Measurements from ENCODE around the gene RNF212.
A peak's percentile ranks its signal among the peaks of the same experiment; 100 is the strongest.

Gene RNF212

DNA sequence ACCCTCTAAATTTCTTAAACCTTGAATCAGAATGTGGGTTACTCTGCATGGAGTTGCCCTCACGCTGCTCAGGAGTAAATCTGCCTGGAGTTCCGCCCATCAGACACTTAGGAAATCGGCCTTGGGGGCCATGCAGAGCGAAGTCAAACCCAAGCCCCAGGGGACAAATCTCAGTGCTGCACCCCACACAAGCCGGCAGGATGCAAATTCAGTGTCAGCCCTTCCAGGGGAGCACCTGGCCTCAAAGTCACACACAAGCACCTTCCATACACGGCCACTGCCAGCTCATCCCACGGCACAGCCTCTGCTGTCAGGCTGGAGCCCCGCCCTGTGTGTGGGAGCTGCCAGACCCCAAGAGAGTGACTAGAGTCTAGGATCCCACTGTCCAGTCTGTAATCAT lies 27.4 kb downstream of the RNF212 start:
- no peak for DNase-seq

DNA sequence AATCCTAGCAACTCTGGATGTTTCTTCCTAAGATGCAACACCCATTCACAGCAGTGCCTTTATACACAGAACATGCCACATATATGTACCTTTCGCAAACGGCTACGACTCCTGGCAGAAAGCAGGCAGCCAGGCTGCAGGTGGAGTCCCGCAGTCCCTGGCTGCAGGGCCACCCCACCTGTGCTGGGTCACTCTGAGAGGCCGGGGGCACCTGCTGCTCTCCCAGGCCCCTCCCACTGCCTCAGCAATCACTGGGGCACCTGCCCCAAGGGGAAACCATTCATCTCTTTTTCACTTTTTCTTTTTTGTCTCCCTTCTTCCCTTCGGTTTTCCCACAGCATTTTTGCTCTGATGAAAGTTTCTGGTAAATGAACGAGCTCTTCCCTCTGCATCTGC lies 28.0 kb downstream of the RNF212 start:
- no peak for DNase-seq

DNA sequence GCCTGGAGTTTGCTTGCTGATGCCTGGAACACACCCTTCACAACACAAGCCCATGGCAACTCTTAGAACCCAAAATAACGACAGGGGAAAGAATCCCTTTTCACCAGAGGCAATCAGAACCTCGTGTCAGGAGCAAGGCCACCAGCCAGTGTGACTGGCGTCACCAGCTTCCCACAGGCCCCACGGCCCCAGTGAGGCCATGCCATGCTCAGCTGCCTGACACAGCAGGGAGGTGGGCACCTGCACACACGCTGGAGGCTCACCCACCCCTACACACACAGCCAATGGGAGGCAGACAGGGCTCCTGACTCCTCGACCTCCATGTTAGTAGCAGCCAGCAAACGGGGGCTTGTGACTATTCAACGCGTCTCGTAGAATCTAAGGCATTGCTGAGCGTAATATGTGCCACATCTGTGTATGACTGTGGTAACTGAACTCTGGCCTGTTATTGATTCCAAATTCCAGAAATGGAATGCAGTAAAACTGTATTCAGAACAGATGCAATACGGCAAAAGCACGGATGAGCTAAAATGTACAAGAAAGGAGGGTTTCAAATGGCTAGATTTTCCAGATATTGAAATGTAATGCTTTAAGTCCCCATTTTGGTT lies 28.5 kb downstream of the RNF212 start:
- DNase-seq, result no peak

DNA sequence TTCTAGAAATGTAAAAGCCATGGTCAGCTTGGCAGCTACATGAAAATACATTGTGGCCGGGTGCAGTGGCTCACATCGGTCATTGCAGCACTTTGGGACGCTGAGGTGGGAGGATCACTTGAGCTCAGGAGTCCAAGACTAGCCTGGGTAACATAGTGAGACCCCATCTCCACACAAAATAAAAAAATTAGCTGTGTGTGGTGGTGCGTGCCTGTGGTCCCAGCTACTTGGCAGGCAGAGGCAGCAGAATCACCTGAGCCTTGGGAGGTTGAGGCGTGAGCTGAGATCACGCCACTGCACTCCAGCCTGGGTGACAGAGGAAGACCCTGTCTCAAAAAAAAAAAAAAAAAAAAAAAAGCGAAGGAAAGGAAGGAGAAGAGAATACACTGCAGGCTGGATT lies 29.0 kb downstream of the RNF212 start:
- no peak for DNase-seq

DNA sequence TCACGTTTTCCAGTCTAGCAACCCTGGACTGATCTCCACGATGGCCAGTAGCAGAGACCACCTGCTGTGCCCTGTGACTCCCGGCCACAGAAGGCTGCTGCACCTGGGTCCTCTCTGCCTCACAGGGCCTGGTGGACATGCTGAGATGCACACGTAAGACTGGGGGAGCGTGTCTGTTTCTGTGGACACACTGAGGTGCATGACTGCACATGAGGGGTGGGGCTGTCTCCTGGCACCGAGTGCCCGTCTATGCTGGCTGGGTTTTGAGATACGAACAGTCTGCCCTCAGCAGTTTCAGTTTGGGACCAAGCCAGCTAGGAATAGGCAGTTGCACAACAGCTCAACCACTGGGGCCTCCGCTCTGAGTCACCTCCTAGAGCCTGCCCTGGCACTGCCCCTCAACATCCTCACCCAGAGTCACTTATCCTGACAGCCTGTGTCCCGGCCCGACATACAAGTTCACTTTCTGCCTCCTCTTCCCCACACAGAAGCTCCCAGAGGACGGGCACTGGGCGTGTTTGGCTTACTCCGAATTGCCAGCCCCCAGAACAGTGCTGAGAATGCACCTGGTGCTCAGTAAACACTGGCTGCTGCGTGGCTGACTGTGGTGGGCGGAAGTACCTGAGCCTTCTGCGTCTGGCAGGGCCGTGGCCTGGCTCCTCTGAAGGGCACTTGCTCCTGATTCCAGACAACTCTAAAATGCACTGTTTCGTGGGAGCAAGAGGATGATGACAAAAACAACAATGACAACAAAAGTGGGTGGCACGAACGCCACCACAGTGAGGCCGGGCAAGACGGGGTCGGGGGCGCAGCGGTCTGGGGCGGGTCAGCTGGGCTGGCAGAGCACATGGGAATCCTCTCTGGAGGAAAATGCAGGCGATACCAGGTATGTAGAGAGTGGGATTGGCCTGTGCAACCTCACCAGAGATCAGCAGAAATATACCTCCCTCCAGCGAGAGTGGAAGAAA lies 30.9 kb downstream of the RNF212 start:
- no peak for DNase-seq

DNA sequence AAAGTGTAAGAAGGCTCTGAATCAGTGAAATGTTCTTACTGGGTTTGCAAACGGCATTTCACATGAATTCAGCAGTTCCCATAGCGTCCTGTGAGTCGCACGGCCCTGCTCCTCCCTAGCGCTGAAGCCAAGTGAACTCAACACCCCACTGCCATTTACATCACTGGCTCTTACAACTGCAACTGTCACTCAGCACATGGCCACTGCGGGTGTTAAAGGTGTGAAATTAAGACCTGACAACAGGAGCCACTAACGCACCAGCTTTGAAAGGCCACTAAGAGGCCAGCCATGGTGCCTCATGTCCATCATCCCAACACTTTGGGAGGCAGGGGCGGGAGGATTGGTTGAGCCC lies 31.7 kb downstream of the RNF212 start:
- DNase-seq, result no peak

DNA sequence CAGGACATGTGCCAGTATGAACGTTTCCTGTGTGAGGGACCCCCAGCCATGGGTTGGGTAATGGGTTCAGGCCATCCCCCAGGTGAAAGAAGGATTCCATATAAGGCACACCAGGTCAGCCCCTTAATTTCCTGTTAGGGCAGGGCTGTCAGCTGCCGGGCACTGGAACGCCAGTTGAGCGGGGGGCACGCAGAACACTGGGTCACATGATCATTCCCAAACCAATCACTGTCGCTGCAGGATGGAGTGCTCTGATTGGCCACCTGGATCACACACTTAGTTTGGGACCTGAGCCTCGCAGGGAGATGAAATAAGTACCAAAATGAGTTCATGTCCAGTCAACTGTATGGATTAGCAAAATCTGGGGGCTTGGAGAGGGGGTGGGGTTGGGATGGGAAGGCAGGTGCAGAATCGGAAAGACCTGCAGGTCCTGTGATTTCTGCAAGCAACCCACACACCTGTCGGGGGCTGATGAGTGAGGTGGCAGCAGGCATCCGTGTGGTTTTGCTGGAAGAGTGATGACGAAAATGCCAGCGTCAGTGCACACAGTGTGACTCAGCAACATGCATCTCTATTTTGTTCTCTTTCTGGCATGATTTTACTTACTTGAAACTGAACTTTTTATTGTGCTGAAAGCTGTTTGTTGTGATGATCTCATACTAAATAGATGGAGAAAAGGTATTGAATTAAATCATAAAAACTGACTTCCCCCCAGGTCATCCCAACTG lies 32.2 kb downstream of the RNF212 start:
- DNase-seq, result no peak

DNA sequence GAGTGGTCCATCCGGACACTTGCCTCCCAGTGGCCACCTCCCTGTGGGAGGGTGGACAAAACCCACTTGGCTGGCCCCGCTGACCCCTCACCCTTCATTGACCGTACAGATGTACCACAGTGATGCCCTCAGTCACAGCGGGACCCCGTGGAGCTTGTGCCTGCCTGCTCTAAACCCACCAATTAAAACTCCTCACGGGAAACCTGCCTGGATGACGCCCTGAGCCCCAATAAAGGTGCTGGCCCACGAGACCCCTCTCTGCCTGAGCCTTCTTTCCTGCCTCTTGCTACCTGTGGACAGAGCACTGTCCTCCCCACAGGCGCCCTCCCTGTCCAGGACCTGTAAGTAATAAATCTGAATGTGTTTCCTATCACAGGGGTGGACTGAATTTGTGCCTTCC lies 32.9 kb downstream of the RNF212 start:
- no peak for DNase-seq

DNA sequence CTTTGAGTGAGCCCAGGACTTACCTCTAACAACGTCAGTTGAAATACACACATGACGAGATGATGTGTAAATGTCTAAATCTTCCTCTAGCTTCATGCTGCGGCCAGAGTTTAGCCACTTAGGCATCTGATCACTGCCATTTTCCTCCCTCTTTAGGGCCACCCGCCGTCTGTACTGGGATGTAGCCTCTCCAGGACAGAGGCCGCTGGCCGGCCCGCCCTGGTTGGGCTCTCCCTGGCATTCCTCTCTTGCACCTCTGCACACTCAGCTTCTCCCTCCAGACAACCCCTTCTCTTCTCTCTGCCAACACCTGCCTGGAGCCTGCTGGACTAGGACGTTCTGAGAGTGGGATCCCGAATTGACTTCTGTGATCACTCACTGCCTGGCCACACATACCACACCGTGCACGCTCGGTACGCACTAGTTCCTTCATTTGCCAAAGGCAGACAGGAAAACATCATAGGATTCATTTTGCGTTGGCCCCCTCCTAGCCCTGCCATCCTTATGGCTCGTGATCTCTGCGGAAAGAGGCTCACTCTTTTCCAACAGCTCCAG lies 33.6 kb downstream of the RNF212 start:
- no peak for DNase-seq

DNA sequence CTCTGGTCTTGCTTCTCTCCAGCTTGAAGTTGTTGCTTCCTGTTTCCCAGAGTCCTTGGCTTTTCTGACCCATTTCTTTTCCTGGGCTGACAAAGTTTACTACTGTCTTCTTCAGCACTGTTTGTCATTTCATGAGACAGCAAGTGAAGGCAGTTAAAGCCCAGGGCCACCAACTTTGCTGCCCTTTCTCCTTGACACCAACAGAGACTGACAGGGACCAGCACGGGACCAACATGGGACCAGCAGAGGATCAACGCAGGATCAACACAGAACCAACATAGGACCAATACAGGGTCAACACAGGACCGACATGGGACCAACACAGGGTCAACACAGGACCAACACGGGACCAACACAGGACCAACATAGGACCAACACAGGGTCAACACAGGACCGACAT lies 34.9 kb downstream of the RNF212 start:
- DNase-seq, result no peak

DNA sequence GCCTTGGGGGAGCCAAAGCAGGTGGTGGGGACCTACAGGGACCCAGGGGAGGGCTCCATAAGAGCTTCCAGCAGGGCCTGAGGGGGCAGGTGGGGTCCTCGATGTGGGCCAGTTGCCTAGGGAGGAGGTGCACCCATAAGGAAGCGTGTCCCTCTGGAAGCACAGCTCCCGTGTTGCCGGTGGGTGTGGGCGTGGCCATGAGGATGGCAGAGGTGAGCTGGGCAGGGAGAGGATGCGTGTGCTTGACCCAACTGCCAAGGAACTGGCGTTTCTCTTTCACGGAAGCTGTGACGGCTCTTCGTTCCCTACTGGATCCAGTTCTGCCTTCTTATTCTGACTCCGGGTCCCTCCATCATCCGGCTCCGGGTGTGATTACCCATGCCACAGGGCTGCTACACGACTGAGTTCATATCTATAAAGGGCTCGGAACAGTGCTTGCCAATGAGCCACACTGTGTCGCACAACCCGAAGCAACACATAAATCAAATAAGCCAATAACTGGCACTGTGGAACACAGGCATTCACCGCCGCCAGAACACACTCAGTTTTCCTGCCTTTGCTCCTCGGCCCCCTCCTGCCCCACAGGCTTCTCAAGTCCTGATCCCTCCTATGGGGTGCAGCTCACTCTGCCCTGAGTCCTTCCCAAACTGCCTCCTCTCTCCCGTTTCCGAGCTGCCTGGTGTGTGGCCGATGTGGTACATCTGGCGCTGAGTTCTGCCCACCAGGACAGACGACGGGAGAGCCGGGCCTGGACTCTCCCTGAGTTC lies 35.5 kb downstream of the RNF212 start:
- DNase-seq, result no peak

DNA sequence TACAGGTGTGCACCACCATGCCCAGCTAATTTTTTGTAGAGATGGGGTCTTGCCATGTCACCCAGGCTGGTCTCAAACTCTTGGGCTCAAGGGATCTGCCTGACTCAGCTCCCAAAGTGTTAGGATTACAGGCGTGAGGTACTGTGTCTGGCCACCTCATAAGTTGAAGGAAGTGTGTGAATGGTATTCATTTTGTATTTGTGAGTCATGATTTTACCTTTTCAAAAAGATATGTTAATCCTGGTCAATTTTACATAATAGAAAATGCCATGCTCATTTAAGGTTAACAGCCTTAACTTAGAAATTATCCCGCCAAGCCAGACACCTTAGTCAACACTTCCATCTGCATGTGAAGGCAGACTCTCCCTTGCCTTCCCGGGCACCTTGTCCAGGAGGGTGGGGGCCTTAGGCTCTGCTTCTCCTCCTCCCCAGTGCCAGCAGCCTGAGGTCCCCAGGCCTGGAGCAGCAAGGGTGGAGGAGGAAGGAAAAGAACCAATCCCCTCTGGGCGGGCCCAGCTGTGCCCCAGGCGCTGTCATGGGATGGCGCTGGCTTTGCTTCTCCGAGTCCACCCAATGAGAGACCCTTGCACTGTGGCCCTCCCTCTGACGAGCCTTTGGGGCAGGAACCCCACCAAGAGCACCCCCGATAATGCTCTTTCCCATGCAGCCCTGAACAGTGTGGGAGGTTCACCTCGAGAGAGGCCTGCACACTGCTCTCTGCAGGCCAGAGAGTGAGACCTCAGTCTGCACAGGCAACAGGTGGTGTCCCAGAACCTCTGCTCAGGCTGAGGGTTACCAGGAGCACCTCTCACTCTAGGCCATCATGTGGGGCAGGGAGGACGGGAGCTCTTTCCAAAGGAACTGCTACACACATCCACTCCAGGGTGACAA lies 37.3 kb downstream of the RNF212 start:
- DNase-seq, result no peak

DNA sequence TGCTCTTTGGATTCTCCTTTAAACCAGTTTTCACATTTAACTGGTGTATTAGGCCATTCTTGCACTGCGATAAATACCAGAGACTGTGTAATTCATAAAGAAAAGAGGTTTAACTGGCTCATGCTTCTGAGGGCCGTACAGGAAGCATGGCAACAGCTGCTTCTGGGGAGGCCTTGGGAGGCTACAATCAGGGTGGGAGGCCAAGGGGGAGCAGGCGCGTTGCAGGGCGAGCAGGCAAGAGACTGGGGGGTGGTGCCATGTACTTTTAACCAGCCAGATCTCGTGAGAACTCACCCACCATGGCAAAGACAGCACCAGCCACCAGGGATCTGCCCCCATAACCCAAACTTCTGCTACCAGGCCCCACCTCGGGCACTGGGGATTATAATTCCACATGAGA lies 38.1 kb downstream of the RNF212 start:
- no peak for DNase-seq

DNA sequence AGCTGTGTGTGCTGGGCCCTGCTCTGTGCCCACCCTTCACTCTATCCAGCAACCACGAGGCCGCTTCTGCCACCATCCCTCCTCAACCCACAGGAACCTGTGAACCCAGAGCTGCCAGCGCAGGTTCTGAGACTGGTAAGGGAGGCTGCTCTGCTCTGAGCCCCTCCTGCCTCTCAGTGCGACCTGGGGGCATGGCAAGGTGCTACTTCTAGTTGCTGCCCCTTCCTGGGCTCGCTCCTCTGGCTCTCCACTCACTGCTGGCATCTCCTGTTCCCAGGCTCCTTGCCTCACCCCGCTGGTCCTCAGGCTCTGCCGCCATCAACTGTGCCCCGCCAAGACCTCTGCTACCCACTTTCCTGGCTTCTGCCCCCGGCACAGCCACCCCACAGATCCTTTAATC lies 39.3 kb downstream of the RNF212 start:
- DNase-seq, result no peak

DNA sequence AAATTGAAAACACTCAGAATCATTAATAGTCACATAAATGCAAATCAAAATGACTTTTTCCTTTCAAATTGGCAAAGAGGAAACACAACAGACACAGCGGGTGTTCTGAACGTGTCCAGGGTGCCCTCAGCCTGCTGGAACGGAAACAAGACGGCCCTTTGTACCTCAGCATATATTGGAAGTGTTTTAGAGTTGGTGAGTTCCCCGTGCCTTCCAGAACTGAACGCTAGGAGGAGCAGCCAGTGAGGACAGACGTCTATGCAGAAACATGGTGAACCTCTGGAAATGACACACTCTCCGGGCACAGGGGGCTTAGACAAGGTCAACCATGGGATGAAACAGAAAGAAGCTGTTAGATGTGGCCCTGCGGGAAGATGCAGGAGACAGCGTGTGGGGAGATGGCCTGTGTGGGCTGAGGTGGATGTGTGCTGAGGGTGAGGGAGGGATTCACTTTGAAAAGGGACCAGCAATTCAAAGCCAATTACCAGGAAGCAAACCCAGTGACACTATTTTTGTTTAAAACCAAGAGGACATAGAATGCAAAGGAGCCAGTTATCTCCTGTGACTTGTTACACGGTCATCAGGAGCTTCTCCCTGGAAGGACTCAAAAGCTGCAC lies 40.4 kb downstream of the RNF212 start:
- peak; percentile 13 for DNase-seq

DNA sequence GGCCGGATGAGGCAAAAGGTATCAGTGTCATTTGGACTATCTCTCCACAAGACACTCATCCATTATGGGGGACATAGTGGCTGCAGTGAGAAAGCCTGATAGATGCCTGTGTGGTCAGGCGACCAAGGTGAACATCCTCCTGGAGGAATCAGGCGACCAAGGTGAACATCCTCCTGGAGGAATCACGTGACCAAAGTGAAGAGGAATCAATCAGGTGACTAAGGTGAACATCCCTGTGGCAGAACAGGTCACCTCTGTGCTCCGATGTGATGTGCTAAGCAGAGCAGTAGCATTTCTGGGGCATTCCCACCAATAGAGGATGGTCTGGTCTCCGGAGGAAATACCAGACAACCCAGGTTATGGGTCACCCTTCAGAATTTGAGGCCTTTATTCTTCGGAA lies 44.0 kb downstream of the RNF212 start:
- DNase-seq, result no peak

DNA sequence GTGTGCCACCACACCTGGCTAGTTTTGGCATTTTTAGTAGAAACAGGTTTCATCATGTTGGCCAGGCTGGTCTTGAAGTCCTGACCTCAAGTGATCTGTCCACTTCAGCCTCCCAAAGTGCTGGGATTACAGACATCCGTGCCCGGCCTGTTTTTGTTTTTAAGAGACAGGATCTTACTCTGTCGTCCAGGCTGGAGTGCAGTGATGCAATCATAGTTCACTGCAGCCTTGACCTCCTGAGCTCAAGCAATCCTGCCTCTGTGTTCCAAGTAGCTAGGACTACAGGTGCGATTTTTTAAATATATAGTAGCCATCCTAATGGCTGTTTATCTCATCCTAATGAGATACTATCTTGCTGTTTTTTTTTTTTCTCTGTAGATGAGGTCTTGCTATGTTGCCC lies 47.6 kb downstream of the RNF212 start:
- DNase-seq, result no peak

DNA sequence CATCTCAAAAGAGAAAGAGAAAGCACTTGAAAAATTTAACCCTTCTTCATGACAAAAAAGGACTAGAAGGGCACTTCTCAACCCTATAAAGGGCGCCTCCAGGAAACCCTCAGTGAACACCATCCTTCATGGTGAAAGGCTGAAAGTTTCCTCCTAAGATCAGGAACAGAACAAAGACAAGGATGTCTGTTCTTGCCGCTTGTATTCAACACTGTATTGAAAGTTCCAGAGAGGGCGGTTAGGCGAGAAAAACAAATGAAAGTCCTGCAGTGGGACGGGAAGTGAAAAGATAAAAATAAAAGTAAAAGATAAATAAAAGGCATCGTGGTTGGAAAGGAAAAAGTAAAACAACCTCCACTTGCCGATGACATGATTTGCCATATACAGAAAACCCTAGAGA lies 50.9 kb downstream of the RNF212 start:
- no peak for DNase-seq

DNA sequence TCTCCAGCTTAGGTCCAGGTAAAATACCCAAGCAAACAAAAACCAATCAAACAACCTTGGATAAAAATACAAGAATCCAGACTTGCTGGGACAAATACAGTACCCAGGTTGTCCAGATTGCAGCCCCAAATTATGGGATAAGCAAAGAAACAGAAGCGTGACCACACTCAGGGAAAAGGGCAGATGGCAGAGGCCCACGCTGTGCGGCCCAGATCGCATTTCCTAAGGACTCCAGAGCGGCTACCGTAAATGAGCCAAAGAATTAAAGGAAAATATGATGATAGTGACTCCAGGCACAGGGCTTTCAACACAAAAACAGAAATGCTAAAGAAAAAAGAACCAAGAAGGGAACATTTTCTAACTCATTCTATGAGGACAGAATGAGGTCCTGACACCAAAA lies 51.6 kb downstream of the RNF212 start:
- no peak for DNase-seq

DNA sequence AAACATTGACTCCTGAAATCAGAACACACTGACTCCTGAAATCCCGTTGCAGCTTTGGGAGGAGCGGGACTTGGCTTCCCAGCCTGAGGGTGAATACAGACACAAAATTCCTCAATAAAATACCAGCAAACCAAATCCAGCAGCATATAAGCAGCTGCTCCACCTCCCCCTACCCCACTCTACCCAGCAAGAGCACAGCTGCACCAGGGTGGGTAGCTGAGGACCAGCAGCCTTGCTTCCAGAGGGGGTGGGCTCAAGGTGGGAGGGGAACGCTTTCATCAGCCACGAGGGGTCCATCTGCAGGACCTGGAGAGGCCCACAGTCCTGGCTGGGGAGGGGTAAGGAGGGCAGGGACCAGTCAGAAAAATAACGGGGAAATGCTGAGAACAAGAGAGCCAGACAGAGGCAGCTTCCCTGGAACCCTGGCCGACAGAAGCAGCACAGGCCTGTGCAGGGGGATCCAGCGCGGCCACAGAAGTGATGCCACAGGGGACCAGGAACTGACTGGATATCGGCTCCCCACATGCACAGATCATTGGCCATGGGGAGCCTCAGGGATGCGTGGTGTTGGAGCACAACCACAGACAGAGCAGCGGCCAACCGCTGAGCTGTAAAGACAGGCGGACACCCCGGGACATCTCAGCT lies 52.2 kb downstream of the RNF212 start:
- DNase-seq, result no peak

DNA sequence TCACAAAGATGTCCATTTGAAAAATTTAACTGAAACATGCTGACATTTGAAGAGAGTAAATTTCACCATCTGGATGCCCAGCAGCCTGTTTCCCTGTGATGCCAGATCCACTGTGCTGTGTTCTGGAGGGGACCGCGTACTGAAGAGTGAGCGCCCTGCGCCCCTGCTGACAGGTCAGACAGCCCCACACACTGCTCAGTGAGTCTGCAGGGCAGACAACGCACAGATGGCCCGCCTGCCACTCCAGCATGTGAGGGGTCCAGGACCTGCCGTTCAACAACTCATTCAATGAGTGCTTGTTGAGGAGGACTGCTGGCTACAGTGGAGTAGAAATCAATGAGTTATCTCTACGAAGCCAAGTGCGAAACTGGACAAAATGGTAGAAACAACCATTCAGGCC lies 52.7 kb downstream of the RNF212 start:
- no peak for DNase-seq

Measured in NCI-H1694 (cell line).